ENCODE data around the gene NT5DC3. TPM values are rescaled to one million over a fixed set of nuclear protein-coding genes. Genes with fewer than 3 reads are reported as not detected.

The NT5DC3 gene
- total and polyA plus RNA-seq, 2 of the 13 experiments (the other 11 are each of a cell fraction or from before 2014, with no cell fraction given): 3.2 to 6.6 TPM

DNA sequence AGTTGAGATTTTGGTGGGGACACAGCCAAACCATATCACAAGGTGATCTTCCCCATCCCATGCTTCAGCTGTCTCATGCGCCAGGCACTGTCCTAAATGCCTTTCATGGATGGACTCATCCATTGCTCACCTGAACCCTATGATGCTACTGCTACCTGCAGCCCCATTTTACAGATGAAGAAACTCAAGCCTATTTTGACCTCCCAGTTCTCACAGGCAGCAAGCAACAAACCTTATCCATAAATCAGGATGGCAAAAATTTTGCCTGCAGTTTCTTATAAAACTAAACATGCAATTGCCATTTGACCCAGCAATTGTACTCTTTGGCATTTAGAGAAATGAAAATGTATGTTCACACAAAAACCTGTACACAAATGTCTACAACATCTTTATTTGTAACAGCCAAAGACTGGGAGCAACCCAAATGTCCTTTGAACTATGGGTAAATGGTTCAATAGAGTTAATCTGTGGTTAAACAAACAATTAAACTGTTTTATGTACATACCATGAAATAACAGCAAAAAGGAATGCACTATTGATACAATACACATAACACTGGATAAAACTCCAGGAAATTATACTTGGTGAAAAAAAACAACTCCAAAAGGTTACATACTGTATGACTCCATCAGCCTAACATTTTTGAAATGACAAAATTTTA is 2.6 kb downstream of the NT5DC3 start (continued):
- TF ChIP-seq, protein P1, sequence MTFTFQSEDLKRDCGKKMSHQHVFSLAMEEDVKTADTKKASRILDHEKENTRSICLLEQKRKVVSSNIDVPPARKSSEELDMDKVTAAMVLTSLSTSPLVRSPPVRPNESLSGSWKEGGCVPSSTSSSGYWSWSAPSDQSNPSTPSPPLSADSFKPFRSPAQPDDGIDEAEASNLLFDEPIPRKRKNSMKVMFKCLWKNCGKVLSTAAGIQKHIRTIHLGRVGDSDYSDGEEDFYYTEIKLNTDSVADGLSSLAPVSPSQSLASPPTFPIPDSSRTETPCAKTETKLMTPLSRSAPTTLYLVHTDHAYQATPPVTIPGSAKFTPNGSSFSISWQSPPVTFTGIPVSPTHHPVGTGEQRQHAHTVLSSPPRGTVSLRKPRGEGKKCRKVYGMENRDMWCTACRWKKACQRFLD (CRISPR knock-in tag; IDR thresholded peaks at IDR 0.05; ENCODE audit: borderline replicate concordance): no peak
- TF ChIP-seq ZBTB20 (CRISPR knock-in tag; IDR thresholded peaks at IDR 0.05; ENCODE audit: borderline replicate concordance, low read depth): no peak
- no peak for TF ChIP-seq ZNF782 (CRISPR knock-in tag; IDR thresholded peaks at IDR 0.05; ENCODE audit: borderline replicate concordance)
- no peak for TF ChIP-seq KDM2A (CRISPR knock-in tag; IDR thresholded peaks at IDR 0.05; ENCODE audit: borderline replicate concordance, low read depth)
- TF ChIP-seq CAMTA2 (CRISPR knock-in tag; IDR thresholded peaks at IDR 0.05; ENCODE audit: borderline replicate concordance): no peak
- TF ChIP-seq, protein P2, sequence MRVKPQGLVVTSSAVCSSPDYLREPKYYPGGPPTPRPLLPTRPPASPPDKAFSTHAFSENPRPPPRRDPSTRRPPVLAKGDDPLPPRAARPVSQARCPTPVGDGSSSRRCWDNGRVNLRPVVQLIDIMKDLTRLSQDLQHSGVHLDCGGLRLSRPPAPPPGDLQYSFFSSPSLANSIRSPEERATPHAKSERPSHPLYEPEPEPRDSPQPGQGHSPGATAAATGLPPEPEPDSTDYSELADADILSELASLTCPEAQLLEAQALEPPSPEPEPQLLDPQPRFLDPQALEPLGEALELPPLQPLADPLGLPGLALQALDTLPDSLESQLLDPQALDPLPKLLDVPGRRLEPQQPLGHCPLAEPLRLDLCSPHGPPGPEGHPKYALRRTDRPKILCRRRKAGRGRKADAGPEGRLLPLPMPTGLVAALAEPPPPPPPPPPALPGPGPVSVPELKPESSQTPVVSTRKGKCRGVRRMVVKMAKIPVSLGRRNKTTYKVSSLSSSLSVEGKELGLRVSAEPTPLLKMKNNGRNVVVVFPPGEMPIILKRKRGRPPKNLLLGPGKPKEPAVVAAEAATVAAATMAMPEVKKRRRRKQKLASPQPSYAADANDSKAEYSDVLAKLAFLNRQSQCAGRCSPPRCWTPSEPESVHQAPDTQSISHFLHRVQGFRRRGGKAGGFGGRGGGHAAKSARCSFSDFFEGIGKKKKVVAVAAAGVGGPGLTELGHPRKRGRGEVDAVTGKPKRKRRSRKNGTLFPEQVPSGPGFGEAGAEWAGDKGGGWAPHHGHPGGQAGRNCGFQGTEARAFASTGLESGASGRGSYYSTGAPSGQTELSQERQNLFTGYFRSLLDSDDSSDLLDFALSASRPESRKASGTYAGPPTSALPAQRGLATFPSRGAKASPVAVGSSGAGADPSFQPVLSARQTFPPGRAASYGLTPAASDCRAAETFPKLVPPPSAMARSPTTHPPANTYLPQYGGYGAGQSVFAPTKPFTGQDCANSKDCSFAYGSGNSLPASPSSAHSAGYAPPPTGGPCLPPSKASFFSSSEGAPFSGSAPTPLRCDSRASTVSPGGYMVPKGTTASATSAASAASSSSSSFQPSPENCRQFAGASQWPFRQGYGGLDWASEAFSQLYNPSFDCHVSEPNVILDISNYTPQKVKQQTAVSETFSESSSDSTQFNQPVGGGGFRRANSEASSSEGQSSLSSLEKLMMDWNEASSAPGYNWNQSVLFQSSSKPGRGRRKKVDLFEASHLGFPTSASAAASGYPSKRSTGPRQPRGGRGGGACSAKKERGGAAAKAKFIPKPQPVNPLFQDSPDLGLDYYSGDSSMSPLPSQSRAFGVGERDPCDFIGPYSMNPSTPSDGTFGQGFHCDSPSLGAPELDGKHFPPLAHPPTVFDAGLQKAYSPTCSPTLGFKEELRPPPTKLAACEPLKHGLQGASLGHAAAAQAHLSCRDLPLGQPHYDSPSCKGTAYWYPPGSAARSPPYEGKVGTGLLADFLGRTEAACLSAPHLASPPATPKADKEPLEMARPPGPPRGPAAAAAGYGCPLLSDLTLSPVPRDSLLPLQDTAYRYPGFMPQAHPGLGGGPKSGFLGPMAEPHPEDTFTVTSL (CRISPR knock-in tag; IDR thresholded peaks at IDR 0.05; ENCODE audit: borderline replicate concordance): peak; percentile 93; the same call in 1 of the 2 replicates
- no peak for TF ChIP-seq SP4 (CRISPR knock-in tag; IDR thresholded peaks at IDR 0.05)
- no peak for TF ChIP-seq RORA (CRISPR knock-in tag; IDR thresholded peaks at IDR 0.05)
- no peak for TF ChIP-seq KMT2A (CRISPR knock-in tag; IDR thresholded peaks at IDR 0.05)
- no peak for TF ChIP-seq ZFP62 (CRISPR knock-in tag; IDR thresholded peaks at IDR 0.05)
- no peak for TF ChIP-seq MEIS2 (CRISPR knock-in tag; IDR thresholded peaks at IDR 0.05)
- TF ChIP-seq, protein P3, sequence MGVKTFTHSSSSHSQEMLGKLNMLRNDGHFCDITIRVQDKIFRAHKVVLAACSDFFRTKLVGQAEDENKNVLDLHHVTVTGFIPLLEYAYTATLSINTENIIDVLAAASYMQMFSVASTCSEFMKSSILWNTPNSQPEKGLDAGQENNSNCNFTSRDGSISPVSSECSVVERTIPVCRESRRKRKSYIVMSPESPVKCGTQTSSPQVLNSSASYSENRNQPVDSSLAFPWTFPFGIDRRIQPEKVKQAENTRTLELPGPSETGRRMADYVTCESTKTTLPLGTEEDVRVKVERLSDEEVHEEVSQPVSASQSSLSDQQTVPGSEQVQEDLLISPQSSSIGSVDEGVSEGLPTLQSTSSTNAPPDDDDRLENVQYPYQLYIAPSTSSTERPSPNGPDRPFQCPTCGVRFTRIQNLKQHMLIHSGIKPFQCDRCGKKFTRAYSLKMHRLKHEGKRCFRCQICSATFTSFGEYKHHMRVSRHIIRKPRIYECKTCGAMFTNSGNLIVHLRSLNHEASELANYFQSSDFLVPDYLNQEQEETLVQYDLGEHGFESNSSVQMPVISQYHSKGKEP (CRISPR knock-in tag; IDR thresholded peaks at IDR 0.05): no peak
- TF ChIP-seq ZNF337 (CRISPR knock-in tag; IDR thresholded peaks at IDR 0.05; ENCODE audit: borderline replicate concordance, low read depth): no peak
- no peak for TF ChIP-seq ZNF205 (CRISPR knock-in tag; IDR thresholded peaks at IDR 0.05)
- TF ChIP-seq ZBTB42 (CRISPR knock-in tag; IDR thresholded peaks at IDR 0.05): no peak
- no peak for TF ChIP-seq ZNF589 (CRISPR knock-in tag; conservative IDR thresholded peaks at IDR 0.05)
- TF ChIP-seq ZFAT (CRISPR knock-in tag; conservative IDR thresholded peaks at IDR 0.05): no peak

Measured in HepG2 (cell line).